Testis (tissue), 3 donors: ENCODE results near the gene ANGPTL2. TPM values are rescaled to one million over a fixed set of nuclear protein-coding genes. Genes with fewer than 3 reads are reported as not detected.

Experiments used
- DNase-seq: peaks from one replicate; pipeline ENCODE4 v3.0.0-alpha.2; 2019
- H3K27ac ChIP-seq, 2 donors: fragments of 200-600 bp; sonication (generic); one replicate each; pipeline ENCODE4 v1.5.1; 2019
- H3K27me3 ChIP-seq: fragments of 200-600 bp; sonication (generic); one replicate; pipeline ENCODE4 v1.5.1; 2019
- H3K36me3 ChIP-seq: fragments of 200-600 bp; sonication (generic); one replicate; pipeline ENCODE4 v1.5.1; 2017; ENCODE audit warnings: low read depth; ENCODE audit errors: missing control alignments
- H3K4me1 ChIP-seq: fragments of 200-600 bp; sonication (generic); one replicate; pipeline ENCODE4 v1.5.1; 2019
- H3K4me3 ChIP-seq, 2 donors: fragments of 200-600 bp; sonication (generic); one replicate each; pipeline ENCODE4 v1.5.1; 2017 to 2019
- H3K9me3 ChIP-seq: fragments of 200-600 bp; sonication (generic); one replicate; pipeline ENCODE4 v1.5.1; 2017
- POLR2A ChIP-seq: fragments of 450-650 bp; IDR thresholded peaks from one replicate; pipeline ENCODE4 v1.6.1; 2017; ENCODE audit warnings: antibody characterized with exemption, mild to moderate bottlenecking, moderate library complexity
- WGBS, 2 donors: methylation state at CpG; one replicate each; pipeline ENCODE4 v1.1.5; 2018; 5-methylcytosine and 5-hydroxymethylcytosine counted together
- intact Hi-C: fragments of 100-400 bp; cut with DNase I; formaldehyde crosslinking; loops from one replicate; pipeline ENCODE4 v1.15.1; 2023; ENCODE audit warnings: low total_unique reads
- polyA plus RNA-seq: library from polyadenylated mRNA; stranded (reverse); fragments of 350-450 nt; fragmentation: Illumina TruSeq; extraction: RNeasy Lipid Tissue Mini Kit (QIAGEN cat#74804); gene quantifications from one replicate; pipeline ENCODE4 v1.2.3, GENCODE V29; 2014; ENCODE audit warnings: low read depth, low replicate concordance; ENCODE audit not compliant: insufficient read depth
- total RNA-seq, 2 donors: library from RNA; depleted of rRNA; stranded (reverse); fragments of >200 nt; gene quantifications; one replicate each; pipeline ENCODE4 v1.2.3, GENCODE V29; 2016
- TF ChIP-seq, protein P1 (sequence below), 3 experiments: fragments of 450-650 bp in 2 of 3; fragments of 200-600 bp in 1 of 3; sonication (generic) in 1 of 3; IDR thresholded peaks; one replicate each; pipeline ENCODE4 v1.5.1; 2016 to 2019; ENCODE audit warnings: antibody characterized with exemption in 3 of 3, mild to moderate bottlenecking in 2 of 3, moderate library complexity in 1 of 3

The ANGPTL2 gene
- total and polyA plus RNA-seq, 3 donors from 2014 or later = 2.4 to 30.7 (median 2.4) TPM

DNA sequence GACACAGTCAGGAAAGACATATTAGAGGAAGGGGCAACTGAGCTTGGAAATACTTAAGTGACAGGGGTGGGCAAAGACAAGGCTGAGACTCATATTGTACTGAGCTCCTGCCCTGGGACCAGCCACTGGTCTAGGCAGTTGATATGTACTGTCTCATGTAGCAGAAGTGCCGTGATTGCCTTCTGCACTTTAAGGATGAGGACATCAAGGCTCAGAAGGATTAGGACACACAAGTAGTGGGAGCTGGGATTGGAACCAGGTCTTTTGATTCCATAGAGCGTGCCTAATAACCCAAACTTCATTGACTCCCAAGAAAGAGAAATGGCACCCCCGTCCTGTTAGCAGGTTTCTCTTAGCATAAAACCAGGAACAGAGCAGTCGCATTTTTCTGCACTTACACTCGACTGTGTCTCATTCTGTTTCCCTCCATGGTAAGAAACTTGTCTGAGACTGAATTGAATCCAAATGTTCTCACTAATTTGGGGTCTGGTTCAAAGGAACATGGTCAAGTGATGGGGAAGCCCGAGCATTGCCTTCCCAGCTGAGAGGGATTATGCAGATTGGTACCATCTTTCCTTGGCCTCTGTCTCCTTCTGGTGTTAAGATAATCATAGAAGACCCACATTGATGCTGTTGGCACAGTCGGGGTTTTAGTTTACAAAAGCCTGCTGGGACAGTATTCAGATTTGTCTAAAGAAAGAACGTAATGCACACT lies 70.4 kb downstream of the ANGPTL2 start:
- H3K36me3 ChIP-seq = no peaks in the 10 kb centered on the region
- H3K27me3 ChIP-seq = no peaks in the 10 kb centered on the region
- H3K27ac ChIP-seq = peak overlapping the region; percentile 13 to 84
- DNase-seq = no peak
- no peak overlapping the region for H3K4me3 ChIP-seq
- peaks cover 13% of the 10 kb centered on the region for H3K4me1 ChIP-seq
- 72 to 73% methylated on average over 8 of the region's 8 CpGs for WGBS, 2 donors
- no peaks in the 10 kb centered on the region for H3K9me3 ChIP-seq
- intact Hi-C loops = no loop called here
- TF ChIP-seq, protein P1, sequence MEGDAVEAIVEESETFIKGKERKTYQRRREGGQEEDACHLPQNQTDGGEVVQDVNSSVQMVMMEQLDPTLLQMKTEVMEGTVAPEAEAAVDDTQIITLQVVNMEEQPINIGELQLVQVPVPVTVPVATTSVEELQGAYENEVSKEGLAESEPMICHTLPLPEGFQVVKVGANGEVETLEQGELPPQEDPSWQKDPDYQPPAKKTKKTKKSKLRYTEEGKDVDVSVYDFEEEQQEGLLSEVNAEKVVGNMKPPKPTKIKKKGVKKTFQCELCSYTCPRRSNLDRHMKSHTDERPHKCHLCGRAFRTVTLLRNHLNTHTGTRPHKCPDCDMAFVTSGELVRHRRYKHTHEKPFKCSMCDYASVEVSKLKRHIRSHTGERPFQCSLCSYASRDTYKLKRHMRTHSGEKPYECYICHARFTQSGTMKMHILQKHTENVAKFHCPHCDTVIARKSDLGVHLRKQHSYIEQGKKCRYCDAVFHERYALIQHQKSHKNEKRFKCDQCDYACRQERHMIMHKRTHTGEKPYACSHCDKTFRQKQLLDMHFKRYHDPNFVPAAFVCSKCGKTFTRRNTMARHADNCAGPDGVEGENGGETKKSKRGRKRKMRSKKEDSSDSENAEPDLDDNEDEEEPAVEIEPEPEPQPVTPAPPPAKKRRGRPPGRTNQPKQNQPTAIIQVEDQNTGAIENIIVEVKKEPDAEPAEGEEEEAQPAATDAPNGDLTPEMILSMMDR (IDR thresholded peaks at IDR 0.05) = no peak
- TF ChIP-seq POLR2A = no peak

DNA sequence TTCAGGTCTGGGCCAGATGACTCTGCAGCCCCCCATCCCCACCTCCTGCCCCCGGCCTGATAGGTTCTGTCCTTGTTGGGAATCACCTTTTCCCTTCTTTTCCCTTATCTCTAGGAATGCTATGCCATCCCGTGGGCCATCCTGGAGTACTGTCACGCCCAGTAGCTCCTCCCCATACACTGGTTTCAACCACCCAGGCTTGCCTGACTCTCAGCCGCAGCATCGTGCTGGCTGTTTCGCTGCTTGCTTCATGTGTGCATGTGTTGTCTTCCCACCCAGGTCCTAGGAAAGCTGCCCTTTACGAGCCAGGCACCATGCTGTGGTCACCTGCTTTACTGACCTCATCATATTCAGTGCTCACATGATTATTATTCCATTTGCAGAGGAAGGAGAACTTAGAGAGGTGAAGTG lies 71.8 kb downstream of the ANGPTL2 start:
- 91 to 95% methylated on average over 7 of the region's 7 CpGs for WGBS, 2 donors
- Histone ChIP-seq H3K4me1 (peaks cover 13% of the 10 kb centered on the region), H3K27me3 (no peaks in the 10 kb centered on the region), H3K9me3 (no peaks in the 10 kb centered on the region), H3K4me3 (no peak overlapping the region), H3K27ac (no peak overlapping the region), H3K36me3 (no peaks in the 10 kb centered on the region)
- intact Hi-C loops = no loop called here
- TF ChIP-seq POLR2A = no peak
- no peak for DNase-seq

DNA sequence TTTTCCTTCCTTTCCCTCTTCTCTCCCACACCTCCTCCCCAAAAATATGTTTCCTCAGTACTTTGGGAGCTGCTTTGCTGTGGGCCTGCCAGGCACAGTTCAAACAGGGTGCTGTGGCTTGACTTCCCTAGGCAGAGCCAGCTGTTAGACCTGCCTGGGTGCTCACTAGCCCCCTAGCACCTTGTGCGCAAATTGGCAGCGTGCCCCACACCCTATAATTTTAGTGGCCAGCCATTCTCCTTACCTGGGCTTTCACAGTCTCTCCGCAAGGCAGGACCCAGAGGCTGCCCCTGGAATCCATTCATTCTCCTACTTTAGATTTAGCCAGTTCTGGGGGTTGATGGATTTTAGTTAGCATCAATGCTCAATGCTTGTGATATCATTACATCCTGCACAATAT lies 72.3 kb downstream of the ANGPTL2 start:
- peaks cover 13% of the 10 kb centered on the region for H3K4me1 ChIP-seq
- no peaks in the 10 kb centered on the region for H3K27me3 ChIP-seq
- H3K4me3 ChIP-seq = no peak overlapping the region
- no peak for DNase-seq
- intact Hi-C loops = no loop called here
- WGBS, 2 donors = 97 to 98% methylated on average over 3 of the region's 3 CpGs
- no peak for TF ChIP-seq POLR2A
- TF ChIP-seq, protein P1 (IDR thresholded peaks at IDR 0.05) = no peak
- no peaks in the 10 kb centered on the region for H3K36me3 ChIP-seq
- H3K27ac ChIP-seq = no peak overlapping the region
- no peaks in the 10 kb centered on the region for H3K9me3 ChIP-seq

DNA sequence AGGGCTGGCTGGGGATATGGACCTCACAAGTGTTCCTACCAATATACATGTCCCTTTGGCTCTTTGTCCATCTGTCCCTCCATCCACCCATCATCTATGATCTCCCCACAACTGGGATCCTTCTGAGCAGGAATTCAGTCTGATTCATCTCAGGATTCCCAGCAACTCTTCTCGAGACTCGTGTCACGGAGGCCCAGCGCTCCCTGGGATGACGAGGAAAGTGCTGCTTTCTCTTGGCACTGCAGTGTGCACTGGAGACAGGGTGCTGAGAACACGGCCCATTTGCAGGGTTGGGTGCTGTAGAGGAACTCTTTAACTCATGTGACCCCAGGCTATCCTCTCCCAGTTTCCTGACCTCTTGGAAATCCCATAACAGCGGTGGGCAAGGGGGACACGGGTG lies 72.9 kb downstream of the ANGPTL2 start:
- H3K4me3 ChIP-seq = no peak overlapping the region
- H3K27ac ChIP-seq = no peak overlapping the region
- H3K4me1 ChIP-seq = peaks cover 13% of the 10 kb centered on the region
- H3K36me3 ChIP-seq = no peaks in the 10 kb centered on the region
- WGBS, 2 donors = 88% methylated on average over 8 of the region's 8 CpGs
- intact Hi-C loops = no loop called here
- H3K27me3 ChIP-seq = no peaks in the 10 kb centered on the region
- TF ChIP-seq, protein P1 (IDR thresholded peaks at IDR 0.05) = no peak
- no peak for TF ChIP-seq POLR2A
- DNase-seq = no peak
- H3K9me3 ChIP-seq = no peaks in the 10 kb centered on the region

DNA sequence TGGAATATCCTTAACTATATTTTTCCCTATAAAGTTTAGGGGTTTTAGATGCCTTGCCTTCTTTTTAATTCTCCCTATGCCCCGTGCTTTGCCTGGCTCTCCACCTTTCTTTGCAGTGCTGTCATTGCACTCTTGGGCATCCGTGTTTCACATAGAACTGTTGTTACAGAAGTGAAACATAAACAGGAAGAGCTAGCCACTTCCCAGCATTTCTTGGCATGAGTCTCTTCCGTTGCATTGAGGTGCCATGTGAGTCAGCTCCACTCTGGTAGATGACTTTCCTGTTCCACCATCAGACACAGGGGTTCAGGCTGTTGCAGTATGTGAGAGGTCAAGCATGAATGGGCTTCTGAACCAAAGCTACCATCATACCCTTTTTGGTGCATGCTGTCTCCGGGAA lies 73.4 kb downstream of the ANGPTL2 start:
- Histone ChIP-seq H3K27ac (no peak overlapping the region), H3K4me3 (no peak overlapping the region), H3K9me3 (no peaks in the 10 kb centered on the region), H3K4me1 (peaks cover 10% of the 10 kb centered on the region), H3K27me3 (no peaks in the 10 kb centered on the region), H3K36me3 (no peaks in the 10 kb centered on the region)
- intact Hi-C loops = no loop called here
- no peak for DNase-seq
- 62 to 70% methylated on average over 4 of the region's 4 CpGs for WGBS, 2 donors
- TF ChIP-seq POLR2A = no peak
- TF ChIP-seq, protein P1 (IDR thresholded peaks at IDR 0.05) = peak in 2 of 3 experiments; percentile 9
